Smooth muscle cell (in vitro differentiated cells): ENCODE measurements around the gene HOXB7. TPM values are rescaled to one million over a fixed set of nuclear protein-coding genes. Genes with fewer than 3 reads are reported as not detected.

Experiments used
- DNase-seq: peaks from one replicate; lab custom pipeline; 2025; ENCODE audit not compliant: unreplicated experiment; lab: John Stamatoyannopoulos, UW
- H2AFZ ChIP-seq: fragments of 200-600 bp; sonication (generic); 2 replicates; pipeline ENCODE4 v1.6.0; 2016; ENCODE audit warnings: antibody characterized with exemption, low read depth, mild to moderate bottlenecking
- H3F3A ChIP-seq: fragments of 200-600 bp; sonication (generic); 2 replicates; pipeline ENCODE4 v1.6.0; 2017; ENCODE audit warnings: antibody characterized with exemption, low read depth
- H3K27ac ChIP-seq: fragments of 200-600 bp; sonication (generic); 2 replicates; pipeline ENCODE4 v1.5.1; 2016; ENCODE audit warnings: low read depth, mild to moderate bottlenecking
- H3K27me3 ChIP-seq: fragments of 200-600 bp; sonication (generic); 2 replicates; pipeline ENCODE4 v1.6.1; 2016; ENCODE audit warnings: low read depth, mild to moderate bottlenecking
- H3K36me3 ChIP-seq: fragments of 200-600 bp; sonication (generic); 2 replicates; pipeline ENCODE4 v1.5.1; 2016; ENCODE audit warnings: low read depth
- H3K4me1 ChIP-seq: fragments of 200-600 bp; sonication (generic); 2 replicates; pipeline ENCODE4 v1.5.1; 2016; ENCODE audit warnings: low read depth
- H3K4me2 ChIP-seq: fragments of 200-600 bp; sonication (generic); 2 replicates; pipeline ENCODE4 v1.6.0; 2016; ENCODE audit warnings: mild to moderate bottlenecking
- H3K4me3 ChIP-seq: fragments of 200-600 bp; sonication (generic); 2 replicates; pipeline ENCODE4 v1.5.1; 2016; ENCODE audit warnings: mild to moderate bottlenecking
- H3K79me2 ChIP-seq: fragments of 200-600 bp; sonication (generic); 2 replicates; pipeline ENCODE4 v1.6.0; 2016; ENCODE audit warnings: low read depth, mild to moderate bottlenecking
- H3K9ac ChIP-seq: fragments of 200-600 bp; sonication (generic); 2 replicates; pipeline ENCODE4 v1.6.0; 2016; ENCODE audit warnings: low read depth
- H3K9me3 ChIP-seq: fragments of 200-600 bp; sonication (generic); replicated peaks from 2 replicates; pipeline ENCODE4 v1.5.1; 2016; ENCODE audit warnings: low read depth
- H4K20me1 ChIP-seq: fragments of 200-600 bp; sonication (generic); 2 replicates; pipeline ENCODE4 v1.6.0; 2016; ENCODE audit warnings: low read depth
- WGBS: methylation state at CpG from one replicate; pipeline ENCODE4 v1.1.7; 2016; ENCODE audit warnings: low lambda C conversion rate; 5-methylcytosine and 5-hydroxymethylcytosine counted together
- polyA plus RNA-seq: library from polyadenylated mRNA; unstranded; fragments of >200 nt; fragmentation: Nextera tagmentation; extraction: Ambion mirVana; gene quantifications from 2 replicates; pipeline ENCODE4 v1.2.1, GENCODE V29; 2016
- total RNA-seq: library from RNA; depleted of rRNA; stranded (reverse); fragments of >200 nt; gene quantifications from 2 replicates; pipeline ENCODE4 v1.2.3, GENCODE V29; 2014
- TF ChIP-seq, protein P1 (sequence below): fragments of 200-600 bp; sonication (generic); IDR thresholded peaks from 2 replicates; pipeline ENCODE4 v1.5.1; 2017; ENCODE audit warnings: borderline replicate concordance, mild to moderate bottlenecking, antibody characterized with exemption; ENCODE audit not compliant: insufficient read depth, poor library complexity, severe bottlenecking

Gene HOXB7
- total and polyA plus RNA-seq, 2 experiments from 2014 or later: 16.1 to 29.7 TPM

- H3K27me3 ChIP-seq: peaks cover 3% of the 10 kb centered on the region
- H3K9ac ChIP-seq: no peak overlapping the region
- no peaks in the 10 kb centered on the region for H3K9me3 ChIP-seq
- peaks cover 73% of the 10 kb centered on the region for H3K79me2 ChIP-seq
- peak overlapping the region; percentile 54 for H3K27ac ChIP-seq
- WGBS: 69% methylated on average over 9 of the region's 9 CpGs
- TF ChIP-seq, protein P1, sequence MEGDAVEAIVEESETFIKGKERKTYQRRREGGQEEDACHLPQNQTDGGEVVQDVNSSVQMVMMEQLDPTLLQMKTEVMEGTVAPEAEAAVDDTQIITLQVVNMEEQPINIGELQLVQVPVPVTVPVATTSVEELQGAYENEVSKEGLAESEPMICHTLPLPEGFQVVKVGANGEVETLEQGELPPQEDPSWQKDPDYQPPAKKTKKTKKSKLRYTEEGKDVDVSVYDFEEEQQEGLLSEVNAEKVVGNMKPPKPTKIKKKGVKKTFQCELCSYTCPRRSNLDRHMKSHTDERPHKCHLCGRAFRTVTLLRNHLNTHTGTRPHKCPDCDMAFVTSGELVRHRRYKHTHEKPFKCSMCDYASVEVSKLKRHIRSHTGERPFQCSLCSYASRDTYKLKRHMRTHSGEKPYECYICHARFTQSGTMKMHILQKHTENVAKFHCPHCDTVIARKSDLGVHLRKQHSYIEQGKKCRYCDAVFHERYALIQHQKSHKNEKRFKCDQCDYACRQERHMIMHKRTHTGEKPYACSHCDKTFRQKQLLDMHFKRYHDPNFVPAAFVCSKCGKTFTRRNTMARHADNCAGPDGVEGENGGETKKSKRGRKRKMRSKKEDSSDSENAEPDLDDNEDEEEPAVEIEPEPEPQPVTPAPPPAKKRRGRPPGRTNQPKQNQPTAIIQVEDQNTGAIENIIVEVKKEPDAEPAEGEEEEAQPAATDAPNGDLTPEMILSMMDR: no peak
- H2AFZ ChIP-seq: no peak overlapping the region
- H4K20me1 ChIP-seq: peaks cover 16% of the 10 kb centered on the region
- H3K36me3 ChIP-seq: no peaks in the 10 kb centered on the region
- DNase-seq: no peak
- H3K4me1 ChIP-seq: peaks cover 3% of the 10 kb centered on the region
- H3K4me3 ChIP-seq: peak overlapping the region; percentile 22
- peaks cover 11% of the 10 kb centered on the region for H3F3A ChIP-seq
- H3K4me2 ChIP-seq: peak overlapping the region; percentile 98
Observed at GRCh38 chr17:48606892-48607614, 3.8 kb downstream of the HOXB7 start.

DNA sequence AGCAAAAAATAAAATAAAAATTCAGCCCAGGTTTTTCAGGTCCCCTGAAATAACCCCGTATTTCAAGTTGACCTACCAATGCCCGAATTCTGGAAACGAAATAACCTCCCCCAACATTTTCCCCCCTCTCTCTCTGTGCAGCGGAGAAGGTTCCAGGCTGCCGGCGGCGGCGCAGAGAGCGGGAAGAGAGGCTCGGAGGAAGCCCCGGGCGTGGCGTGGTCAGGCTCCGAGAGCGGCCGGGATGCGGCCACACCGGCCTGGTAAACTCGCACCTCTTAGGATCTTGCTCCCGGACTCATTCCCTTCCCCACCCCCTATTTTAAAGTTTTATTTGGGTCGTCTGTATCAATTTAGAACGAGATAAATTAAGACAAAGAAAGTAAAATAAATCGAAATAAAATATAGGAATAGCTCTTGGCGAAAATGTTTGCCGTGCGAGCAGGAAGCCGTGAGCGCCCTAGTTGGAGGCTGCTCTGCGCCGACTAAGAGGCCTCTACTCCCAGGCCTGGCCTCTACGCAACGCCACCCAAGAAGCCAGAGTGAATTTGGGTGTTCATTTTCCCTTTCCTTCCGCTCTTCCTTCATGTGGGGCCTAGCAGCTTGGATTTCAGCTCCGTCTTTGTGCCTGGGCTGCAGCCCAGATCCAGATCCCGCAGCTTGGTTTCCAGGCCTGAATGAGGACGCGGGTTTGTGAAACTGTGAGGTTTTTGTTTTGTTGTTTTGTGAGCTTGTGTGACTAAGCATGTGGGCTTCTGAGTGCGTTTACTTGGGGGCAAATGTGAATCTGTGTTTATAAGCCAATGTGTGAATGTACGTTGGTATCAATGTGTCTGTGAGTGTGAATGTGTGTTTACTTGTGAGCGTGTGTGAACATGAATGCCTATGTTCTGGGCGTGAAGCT is 4.6 kb downstream of the HOXB7 start:
- H2AFZ ChIP-seq: peak overlapping the region; percentile 32
- peaks cover 24% of the 10 kb centered on the region for H4K20me1 ChIP-seq
- peaks cover 76% of the 10 kb centered on the region for H3K79me2 ChIP-seq
- peak overlapping the region; percentile 41 for H3K9ac ChIP-seq
- H3K27ac ChIP-seq: peak overlapping the region; percentile 54
- peaks cover 1% of the 10 kb centered on the region for H3K4me1 ChIP-seq
- H3K9me3 ChIP-seq: no peaks in the 10 kb centered on the region
- peak overlapping the region; percentile 98 for H3K4me2 ChIP-seq
- H3K4me3 ChIP-seq: peak overlapping the region; percentile 66
- 30% methylated on average over 41 of the region's 41 CpGs for WGBS
- H3K36me3 ChIP-seq: no peaks in the 10 kb centered on the region
- TF ChIP-seq, protein P1: no peak
- peaks cover 19% of the 10 kb centered on the region for H3F3A ChIP-seq
- no peak for DNase-seq
- peaks cover 7% of the 10 kb centered on the region for H3K27me3 ChIP-seq

GRCh38 chr17:48605409-48605919 is 5.4 kb downstream of the HOXB7 start:
- peak overlapping the region; percentile 98 for H3K4me2 ChIP-seq
- H3K27ac ChIP-seq: peak overlapping the region; percentile 54
- peak overlapping the region; percentile 70 for H2AFZ ChIP-seq
- peaks cover 7% of the 10 kb centered on the region for H3K27me3 ChIP-seq
- DNase-seq: no peak
- peaks cover 21% of the 10 kb centered on the region for H3F3A ChIP-seq
- no peaks in the 10 kb centered on the region for H3K9me3 ChIP-seq
- peak overlapping the region; percentile 66 for H3K4me3 ChIP-seq
- TF ChIP-seq, protein P1: no peak
- no peak overlapping the region for H3K9ac ChIP-seq
- H3K4me1 ChIP-seq: peaks cover 4% of the 10 kb centered on the region
- 27% methylated on average over 10 of the region's 10 CpGs for WGBS
- H3K36me3 ChIP-seq: no peaks in the 10 kb centered on the region
- peaks cover 31% of the 10 kb centered on the region for H4K20me1 ChIP-seq
- H3K79me2 ChIP-seq: peaks cover 78% of the 10 kb centered on the region
